Measurements from ENCODE around the gene CRYAB.
A peak's percentile ranks its signal among the peaks of the same experiment; 100 is the strongest.

CRYAB gene

GRCh38 chr11:111945198-111945597, 33.6 kb upstream of the CRYAB start:
- FAIRE-seq = no peak
- TF ChIP-seq POLR2AphosphoS5 (IDR thresholded peaks at IDR 0.05; ENCODE audit: low read depth, low read length) = no peak
- no peak for TF ChIP-seq SPI1 (IDR thresholded peaks at IDR 0.05; ENCODE audit: low read depth, low read length)
- TF ChIP-seq TAF1 (IDR thresholded peaks at IDR 0.05; ENCODE audit: low read depth, low read length) = no peak
- TF ChIP-seq PAX5 (IDR thresholded peaks at IDR 0.05; ENCODE audit: insufficient read depth, low read length, severe bottlenecking) = no peak
- TF ChIP-seq POLR2A (IDR thresholded peaks at IDR 0.05; ENCODE audit: low read depth, low read length) = no peak
- DNase-seq (ENCODE audit: insufficient read length, low spot score) = no peak

GRCh38 chr11:111944651-111945051, 33.1 kb upstream of the CRYAB start:
- TF ChIP-seq POU2F2 (IDR thresholded peaks at IDR 0.05; ENCODE audit: low read depth, low read length) = no peak
- no peak for TF ChIP-seq TAF1 (IDR thresholded peaks at IDR 0.05; ENCODE audit: low read depth, low read length)
- TF ChIP-seq SPI1 (IDR thresholded peaks at IDR 0.05; ENCODE audit: low read depth, low read length) = no peak
- TF ChIP-seq POLR2A (IDR thresholded peaks at IDR 0.05; ENCODE audit: low read depth, low read length) = no peak
- no peak for TF ChIP-seq PAX5 (IDR thresholded peaks at IDR 0.05; ENCODE audit: insufficient read depth, low read length, severe bottlenecking)
- no peak for TF ChIP-seq POLR2AphosphoS5 (IDR thresholded peaks at IDR 0.05; ENCODE audit: low read depth, low read length)
- FAIRE-seq = no peak
- DNase-seq (ENCODE audit: insufficient read length, low spot score) = no peak

DNA sequence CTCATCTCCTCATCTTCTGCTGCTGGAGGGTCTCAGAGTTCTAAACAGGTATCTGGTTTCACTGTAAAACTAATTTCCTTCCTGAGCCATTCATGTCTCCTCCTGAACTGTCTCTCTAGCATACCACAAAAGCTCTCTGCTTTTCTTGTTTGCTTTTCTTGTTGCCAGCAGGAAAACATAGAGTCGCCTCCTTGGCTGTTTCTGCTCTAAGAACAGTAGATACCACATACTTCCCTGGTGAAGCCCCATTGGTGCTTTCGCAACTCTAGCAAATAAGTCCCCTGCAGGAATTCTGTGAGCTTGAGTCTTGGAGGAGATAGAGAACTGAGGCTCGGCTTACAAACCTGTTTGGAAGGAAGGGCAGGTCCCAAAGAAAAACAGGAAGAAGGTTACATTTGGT, 32.6 kb upstream of the CRYAB start:
- TF ChIP-seq TAF1 (IDR thresholded peaks at IDR 0.05; ENCODE audit: low read depth, low read length) = no peak
- no peak for TF ChIP-seq PAX5 (IDR thresholded peaks at IDR 0.05; ENCODE audit: insufficient read depth, low read length, severe bottlenecking)
- TF ChIP-seq POLR2AphosphoS5 (IDR thresholded peaks at IDR 0.05; ENCODE audit: low read depth, low read length) = no peak
- no peak for TF ChIP-seq POU2F2 (IDR thresholded peaks at IDR 0.05; ENCODE audit: low read depth, low read length)
- TF ChIP-seq POLR2A (IDR thresholded peaks at IDR 0.05; ENCODE audit: low read depth, low read length) = no peak
- TF ChIP-seq SPI1 (IDR thresholded peaks at IDR 0.05; ENCODE audit: low read depth, low read length) = no peak
- no peak for FAIRE-seq
- no peak for DNase-seq (ENCODE audit: insufficient read length, low spot score)

GRCh38 chr11:111942829-111943228, 31.3 kb upstream of the CRYAB start:
- peak; percentile 45 for FAIRE-seq
- no peak for DNase-seq (ENCODE audit: insufficient read length, low spot score)
- TF ChIP-seq POLR2AphosphoS5 (IDR thresholded peaks at IDR 0.05; ENCODE audit: low read depth, low read length) (no peak), SPI1 (IDR thresholded peaks at IDR 0.05; ENCODE audit: low read depth, low read length) (no peak)

- FAIRE-seq (no peak), DNase-seq (ENCODE audit: insufficient read length, low spot score) (no peak)
- no peak for TF ChIP-seq SPI1 (IDR thresholded peaks at IDR 0.05; ENCODE audit: low read depth, low read length)
- TF ChIP-seq POLR2AphosphoS5 (IDR thresholded peaks at IDR 0.05; ENCODE audit: low read depth, low read length) = no peak
- TF ChIP-seq PAX5 (IDR thresholded peaks at IDR 0.05; ENCODE audit: insufficient read depth, low read length, severe bottlenecking) = no peak
- no peak for TF ChIP-seq TAF1 (IDR thresholded peaks at IDR 0.05; ENCODE audit: low read depth, low read length)
- no peak for TF ChIP-seq POU2F2 (IDR thresholded peaks at IDR 0.05; ENCODE audit: low read depth, low read length)
- TF ChIP-seq POLR2A (IDR thresholded peaks at IDR 0.05; ENCODE audit: low read depth, low read length) = no peak
Observed at GRCh38 chr11:111941963-111942362, 30.4 kb upstream of the CRYAB start.

- no peak for FAIRE-seq
- TF ChIP-seq POU2F2 (IDR thresholded peaks at IDR 0.05; ENCODE audit: low read depth, low read length) = no peak
- TF ChIP-seq POLR2AphosphoS5 (IDR thresholded peaks at IDR 0.05; ENCODE audit: low read depth, low read length) = no peak
- TF ChIP-seq TAF1 (IDR thresholded peaks at IDR 0.05; ENCODE audit: low read depth, low read length) = no peak
- no peak for TF ChIP-seq SPI1 (IDR thresholded peaks at IDR 0.05; ENCODE audit: low read depth, low read length)
- TF ChIP-seq POLR2A (IDR thresholded peaks at IDR 0.05; ENCODE audit: low read depth, low read length) = no peak
- no peak for TF ChIP-seq PAX5 (IDR thresholded peaks at IDR 0.05; ENCODE audit: insufficient read depth, low read length, severe bottlenecking)
- no peak for DNase-seq (ENCODE audit: insufficient read length, low spot score)
Observed at GRCh38 chr11:111939836-111940604, 28.4 kb upstream of the CRYAB start.

DNA sequence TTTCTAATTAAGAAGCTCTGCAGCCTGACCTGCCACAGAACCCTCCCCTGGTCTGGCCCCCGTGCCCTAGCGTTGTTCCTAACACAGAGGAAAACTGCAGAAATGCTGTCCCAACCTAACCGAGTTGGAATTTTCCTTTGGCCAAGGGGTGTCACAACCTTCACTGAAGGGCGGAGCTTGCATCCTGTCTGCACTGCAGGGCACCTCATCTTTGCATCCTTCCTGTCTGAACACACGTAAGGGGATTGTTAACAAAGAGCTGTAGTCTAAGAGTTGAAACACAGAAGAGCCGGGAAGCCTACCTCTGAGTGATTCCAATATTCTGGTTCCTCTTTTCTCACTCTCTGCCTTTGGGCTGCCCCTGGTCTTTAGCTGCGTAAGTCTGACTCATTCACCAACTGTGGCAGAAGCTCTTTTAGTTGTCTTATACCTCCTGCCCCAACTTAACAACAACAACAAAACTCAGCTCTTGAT, 27.2 kb upstream of the CRYAB start:
- DNase-seq (ENCODE audit: insufficient read length, low spot score) (peak; percentile 35), FAIRE-seq (peak; percentile 77)
- TF ChIP-seq SPI1 (IDR thresholded peaks at IDR 0.05; ENCODE audit: low read depth, low read length) (peak; percentile 91), POU2F2 (IDR thresholded peaks at IDR 0.05; ENCODE audit: low read depth, low read length) (no peak), TAF1 (IDR thresholded peaks at IDR 0.05; ENCODE audit: low read depth, low read length) (no peak), POLR2AphosphoS5 (IDR thresholded peaks at IDR 0.05; ENCODE audit: low read depth, low read length) (no peak)

DNA sequence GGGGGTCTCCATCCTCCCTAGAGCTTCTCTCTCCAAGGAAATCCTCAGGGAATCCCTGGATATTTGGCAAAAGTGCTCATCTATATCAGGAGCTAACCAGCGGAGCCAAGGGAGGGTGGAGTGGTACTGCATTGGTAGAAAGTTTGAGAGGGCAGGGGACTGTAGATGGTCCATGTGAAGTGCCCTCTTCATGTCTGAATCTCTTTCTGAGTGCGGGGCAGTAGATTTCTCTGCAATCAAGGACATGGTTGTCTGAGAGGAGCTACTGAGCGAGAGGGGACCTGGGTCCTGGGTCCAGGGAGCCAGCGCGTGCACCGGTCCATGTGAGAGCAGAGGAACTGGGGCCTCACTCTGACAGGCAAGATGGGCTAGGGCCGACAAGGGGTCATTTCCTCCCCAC, 26.3 kb upstream of the CRYAB start:
- TF ChIP-seq SPI1 (IDR thresholded peaks at IDR 0.05; ENCODE audit: low read depth, low read length) = no peak
- DNase-seq (ENCODE audit: insufficient read length, low spot score) (no peak), FAIRE-seq (no peak)

GRCh38 chr11:111937461-111937769, 25.8 kb upstream of the CRYAB start:
- FAIRE-seq (no peak), DNase-seq (ENCODE audit: insufficient read length, low spot score) (no peak)
- TF ChIP-seq TAF1 (IDR thresholded peaks at IDR 0.05; ENCODE audit: low read depth, low read length) (no peak), POLR2A (IDR thresholded peaks at IDR 0.05; ENCODE audit: low read depth, low read length) (no peak), SPI1 (IDR thresholded peaks at IDR 0.05; ENCODE audit: low read depth, low read length) (no peak), POU2F2 (IDR thresholded peaks at IDR 0.05; ENCODE audit: low read depth, low read length) (no peak), PAX5 (IDR thresholded peaks at IDR 0.05; ENCODE audit: insufficient read depth, low read length, severe bottlenecking) (no peak), POLR2AphosphoS5 (IDR thresholded peaks at IDR 0.05; ENCODE audit: low read depth, low read length) (no peak)

- DNase-seq (ENCODE audit: insufficient read length, low spot score) (no peak), FAIRE-seq (no peak)
- TF ChIP-seq TAF1 (IDR thresholded peaks at IDR 0.05; ENCODE audit: low read depth, low read length) (no peak), POLR2A (IDR thresholded peaks at IDR 0.05; ENCODE audit: low read depth, low read length) (no peak), POLR2AphosphoS5 (IDR thresholded peaks at IDR 0.05; ENCODE audit: low read depth, low read length) (no peak), POU2F2 (IDR thresholded peaks at IDR 0.05; ENCODE audit: low read depth, low read length) (no peak), PAX5 (IDR thresholded peaks at IDR 0.05; ENCODE audit: insufficient read depth, low read length, severe bottlenecking) (no peak), SPI1 (IDR thresholded peaks at IDR 0.05; ENCODE audit: low read depth, low read length) (no peak)
Observed at GRCh38 chr11:111936040-111936540, 24.5 kb upstream of the CRYAB start.
